SK-N-SH treated with all-trans-retinoic acid at 6 μM for 48 hours (cell line): Measurements from ENCODE around the gene KIF1A.

ENCODE experiments used
- ATAC-seq: fragments of 200-7000 bp; cut with Tn5 transposase; 3 replicates; pipeline ENCODE4 v1.9.1; 2020; ENCODE audit warnings: mild to moderate bottlenecking, moderate library complexity
- ARNTL ChIP-seq: fragments of 450-650 bp; formaldehyde crosslinking; IDR thresholded peaks from 2 replicates; pipeline ENCODE4 v1.5.0; 2020; ENCODE audit warnings: low read depth, mild to moderate bottlenecking, moderate library complexity, borderline replicate concordance
- BACH2 ChIP-seq: fragments of 250-450 bp; sonication (Bioruptor Pico); IDR thresholded peaks from 2 replicates; pipeline ENCODE4 v1.9.0; 2021; ENCODE audit warnings: mild to moderate bottlenecking, borderline replicate concordance
- CREB5 ChIP-seq: fragments of 250-450 bp; sonication (Bioruptor Pico); IDR thresholded peaks from 2 replicates; pipeline ENCODE4 v1.5.1; 2020; ENCODE audit warnings: low read depth, mild to moderate bottlenecking, moderate library complexity
- CSDC2 ChIP-seq: fragments of 250-450 bp; sonication (Bioruptor Pico); IDR thresholded peaks from 2 replicates; pipeline ENCODE4 v1.5.0; 2020; ENCODE audit warnings: mild to moderate bottlenecking, moderate library complexity
- ESRRG ChIP-seq: fragments of 250-450 bp; sonication (Bioruptor Pico); IDR thresholded peaks from 2 replicates; pipeline ENCODE4 v1.6.1; 2021; ENCODE audit warnings: mild to moderate bottlenecking
- GLIS3 ChIP-seq: fragments of 250-450 bp; sonication (Bioruptor Pico); IDR thresholded peaks from 2 replicates; pipeline ENCODE4 v1.5.0; 2020; ENCODE audit warnings: mild to moderate bottlenecking, moderate library complexity
- ISL1 ChIP-seq: fragments of 250-450 bp; sonication (Bioruptor Pico); IDR thresholded peaks from 2 replicates; pipeline ENCODE4 v2.1.2; 2022; ENCODE audit warnings: mild to moderate bottlenecking, moderate library complexity
- OSR1 ChIP-seq: fragments of 250-450 bp; sonication (Bioruptor Pico); IDR thresholded peaks from 2 replicates; pipeline ENCODE4 v1.8.0; 2022; ENCODE audit warnings: moderate library complexity, mild to moderate bottlenecking, inconsistent platforms
- PATZ1 ChIP-seq: fragments of 250-450 bp; sonication (Bioruptor Pico); IDR thresholded peaks from 2 replicates; pipeline ENCODE4 v1.8.0; 2020; ENCODE audit warnings: mild to moderate bottlenecking, moderate library complexity, borderline replicate concordance
- POU6F1 ChIP-seq: fragments of 250-450 bp; sonication (Bioruptor Pico); IDR thresholded peaks from 2 replicates; pipeline ENCODE4 v1.8.0; 2021; ENCODE audit warnings: low read depth, mild to moderate bottlenecking, moderate library complexity, borderline replicate concordance
- PPARA ChIP-seq: fragments of 250-450 bp; sonication (Bioruptor Pico); IDR thresholded peaks from 2 replicates; pipeline ENCODE4 v1.5.0; 2020; ENCODE audit warnings: mild to moderate bottlenecking, borderline replicate concordance
- RARB ChIP-seq: fragments of 250-450 bp; sonication (Bioruptor Pico); IDR thresholded peaks from 2 replicates; pipeline ENCODE4 v1.8.0; 2021; ENCODE audit warnings: mild to moderate bottlenecking, moderate library complexity
- TCF4 ChIP-seq: fragments of 250-450 bp; sonication (Bioruptor Pico); IDR thresholded peaks from 2 replicates; pipeline ENCODE4 v1.8.0; 2021; ENCODE audit warnings: mild to moderate bottlenecking, moderate library complexity, borderline replicate concordance
- TOX ChIP-seq: fragments of 250-450 bp; sonication (Bioruptor Pico); IDR thresholded peaks from 2 replicates; pipeline ENCODE4 v1.8.0; 2021; ENCODE audit warnings: mild to moderate bottlenecking, moderate library complexity, borderline replicate concordance
- ZC3H10 ChIP-seq: fragments of 250-450 bp; sonication (Bioruptor Pico); IDR thresholded peaks from 2 replicates; pipeline ENCODE4 v1.5.1; 2021; ENCODE audit warnings: mild to moderate bottlenecking, moderate library complexity
- ZFP3 ChIP-seq: fragments of 250-450 bp; sonication (Bioruptor Pico); IDR thresholded peaks from 2 replicates; pipeline ENCODE4 v1.5.0; 2020; ENCODE audit warnings: mild to moderate bottlenecking, moderate library complexity
- ZFP30 ChIP-seq: fragments of 450-650 bp; formaldehyde crosslinking; IDR thresholded peaks from 2 replicates; pipeline ENCODE4 v1.5.0; 2022; ENCODE audit warnings: mild to moderate bottlenecking, moderate library complexity
- ZNF565 ChIP-seq: fragments of 450-650 bp; formaldehyde crosslinking; conservative IDR thresholded peaks from 2 replicates; pipeline ENCODE4 v1.5.0; 2020; ENCODE audit warnings: low read depth, mild to moderate bottlenecking, moderate library complexity
- ZNF70 ChIP-seq: fragments of 450-650 bp; formaldehyde crosslinking; IDR thresholded peaks from 2 replicates; pipeline ENCODE4 v1.5.0; 2020; ENCODE audit warnings: mild to moderate bottlenecking, moderate library complexity
- ZNF8 ChIP-seq: fragments of 450-650 bp; formaldehyde crosslinking; IDR thresholded peaks from 2 replicates; pipeline ENCODE4 v1.5.0; 2020; ENCODE audit warnings: mild to moderate bottlenecking, moderate library complexity
- TF ChIP-seq, protein P1 (sequence below): fragments of 250-450 bp; sonication (Bioruptor Pico); IDR thresholded peaks from 2 replicates; pipeline ENCODE4 v1.5.1; 2021; ENCODE audit warnings: mild to moderate bottlenecking, moderate library complexity

The KIF1A gene

DNA sequence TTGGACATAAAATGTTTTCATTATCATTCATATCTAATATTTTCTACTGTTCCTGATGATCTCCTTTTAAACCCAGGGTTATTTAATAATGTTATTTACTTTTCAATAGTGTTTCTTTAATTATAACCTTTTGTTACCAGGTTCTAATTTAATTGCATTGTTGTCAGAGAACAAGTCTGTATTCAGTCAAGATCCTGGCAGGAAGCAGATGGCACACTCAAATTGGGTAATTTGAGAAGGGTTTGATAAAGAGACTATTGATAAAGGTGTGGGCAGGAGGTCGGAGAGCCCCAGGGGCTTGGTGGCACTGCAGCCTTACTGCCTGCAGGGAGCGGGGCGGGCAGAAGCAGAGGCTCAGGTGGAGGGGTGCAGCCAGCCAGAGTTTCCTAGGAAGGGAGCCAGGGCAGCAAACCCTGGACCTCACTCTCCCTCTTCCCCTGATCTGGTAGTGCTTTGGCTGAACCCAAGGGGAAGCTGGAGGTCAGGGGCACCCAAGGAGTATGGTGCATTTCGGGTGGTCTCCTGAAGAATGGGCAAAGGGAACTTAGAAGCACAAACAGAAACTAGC is 2.3 kb upstream of the KIF1A start:
- no peak for ATAC-seq
- TF ChIP-seq, protein P1, sequence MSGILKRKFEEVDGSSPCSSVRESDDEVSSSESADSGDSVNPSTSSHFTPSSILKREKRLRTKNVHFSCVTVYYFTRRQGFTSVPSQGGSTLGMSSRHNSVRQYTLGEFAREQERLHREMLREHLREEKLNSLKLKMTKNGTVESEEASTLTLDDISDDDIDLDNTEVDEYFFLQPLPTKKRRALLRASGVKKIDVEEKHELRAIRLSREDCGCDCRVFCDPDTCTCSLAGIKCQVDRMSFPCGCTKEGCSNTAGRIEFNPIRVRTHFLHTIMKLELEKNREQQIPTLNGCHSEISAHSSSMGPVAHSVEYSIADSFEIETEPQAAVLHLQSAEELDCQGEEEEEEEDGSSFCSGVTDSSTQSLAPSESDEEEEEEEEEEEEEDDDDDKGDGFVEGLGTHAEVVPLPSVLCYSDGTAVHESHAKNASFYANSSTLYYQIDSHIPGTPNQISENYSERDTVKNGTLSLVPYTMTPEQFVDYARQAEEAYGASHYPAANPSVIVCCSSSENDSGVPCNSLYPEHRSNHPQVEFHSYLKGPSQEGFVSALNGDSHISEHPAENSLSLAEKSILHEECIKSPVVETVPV (CRISPR knock-in tag): no peak
- TF ChIP-seq TCF4 (CRISPR knock-in tag): peak; percentile 68; the same call in 1 of the 2 replicates

DNA sequence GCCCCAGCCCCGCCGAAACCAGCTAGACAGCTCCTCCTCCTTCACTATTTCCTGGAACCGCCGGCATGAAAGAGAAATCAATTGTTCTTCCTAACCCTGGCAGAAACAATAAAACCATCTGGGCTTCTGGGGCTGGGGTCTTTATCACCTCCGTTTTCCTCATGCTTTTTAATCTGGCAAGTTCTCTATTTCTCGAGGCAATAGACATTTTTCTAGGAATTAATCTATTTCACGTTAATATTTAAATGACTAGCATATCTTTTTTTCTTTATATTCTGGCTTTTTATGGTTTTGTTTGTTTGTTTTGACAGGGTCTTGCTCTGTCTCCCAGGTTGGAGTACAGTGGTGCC is 1.4 kb upstream of the KIF1A start:
- no peak for ATAC-seq
- TF ChIP-seq ZFP3 (CRISPR knock-in tag) (no peak), CREB5 (CRISPR knock-in tag) (no peak), RARB (CRISPR knock-in tag) (no peak), ARNTL (no peak), CSDC2 (CRISPR knock-in tag) (no peak)

DNA sequence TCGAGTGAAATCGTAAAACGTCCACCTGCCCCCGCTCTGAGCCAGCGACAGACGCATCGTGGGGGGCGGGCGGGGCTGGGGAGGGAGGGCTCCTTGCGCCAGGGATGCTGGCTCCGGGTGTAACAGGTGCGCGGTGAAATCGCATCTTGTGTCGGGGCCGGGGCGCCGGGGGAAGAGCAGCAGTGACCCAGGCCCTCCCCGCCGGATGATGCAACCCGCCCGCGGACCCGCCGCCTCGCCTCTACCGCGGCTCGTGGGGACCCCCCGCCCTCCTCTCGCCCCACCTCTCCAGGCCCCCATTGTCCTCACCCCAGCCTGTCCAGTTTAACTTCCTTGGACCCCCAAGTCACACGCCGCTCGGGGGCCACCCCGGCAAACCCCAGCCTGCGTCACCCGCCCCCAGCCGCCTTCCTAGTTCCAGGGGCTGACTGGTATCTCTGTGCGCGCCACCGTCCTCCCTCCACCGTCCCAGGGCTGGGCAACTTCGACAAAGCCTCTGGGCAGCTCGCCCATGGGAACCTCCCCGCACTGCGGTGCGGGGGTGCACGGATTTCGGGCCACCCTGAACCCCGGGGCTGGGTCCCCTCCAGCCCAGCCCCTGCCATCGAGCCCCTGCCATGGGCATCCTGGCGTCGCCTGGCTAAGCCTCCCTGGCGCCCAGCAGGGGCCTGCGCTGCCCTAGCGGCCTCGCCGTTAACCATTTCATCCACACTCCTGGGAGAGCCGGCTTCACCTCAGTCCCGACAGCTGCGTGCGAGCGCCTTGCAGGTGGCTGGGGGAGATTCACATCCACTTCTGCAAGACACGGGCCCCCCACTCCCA is 799 bp upstream of the KIF1A start:
- TF ChIP-seq PATZ1 (CRISPR knock-in tag) (no peak), CSDC2 (CRISPR knock-in tag) (no peak), ZFP30 (CRISPR knock-in tag) (no peak)
- peak; percentile 57 for ATAC-seq

DNA sequence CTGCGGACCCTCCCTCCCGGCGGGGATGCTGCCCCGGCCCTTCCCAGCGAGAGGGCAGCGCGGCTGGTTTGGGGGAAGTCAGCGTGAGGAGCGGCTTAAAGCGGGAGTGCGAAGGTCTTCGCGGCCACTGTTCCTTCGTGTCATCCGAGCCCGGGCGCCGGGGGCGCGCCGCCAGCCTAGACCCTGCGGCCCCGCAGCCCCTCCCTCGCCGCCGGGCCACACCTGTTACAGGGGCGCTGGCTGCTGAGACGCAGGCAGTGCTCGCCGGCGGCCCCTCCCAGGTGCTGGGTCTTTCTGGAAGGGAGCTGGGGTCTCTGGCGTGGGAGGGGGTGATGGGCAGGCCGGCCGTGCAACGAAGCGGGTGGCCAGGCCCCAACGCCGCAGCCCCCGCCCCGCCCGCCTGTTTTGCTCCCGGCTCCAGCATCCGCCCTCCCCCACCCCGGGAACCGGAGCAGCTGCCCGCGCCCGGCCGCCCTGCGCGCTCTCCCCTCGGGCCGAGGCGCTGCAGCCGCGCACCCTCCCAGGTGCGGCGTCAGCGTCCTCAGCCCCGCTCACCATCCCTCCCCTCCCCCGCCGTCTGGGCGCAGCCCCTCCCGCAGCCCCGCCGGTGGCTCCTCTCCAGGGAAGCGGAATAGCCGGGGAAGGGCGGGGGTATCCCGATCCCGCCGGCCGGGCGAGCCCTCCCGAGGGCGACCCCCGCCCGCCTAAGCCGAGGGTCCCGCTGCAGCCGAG is 727 bp downstream of the KIF1A start:
- TF ChIP-seq POU6F1 (CRISPR knock-in tag) (no peak), RARB (CRISPR knock-in tag) (no peak), ZFP3 (CRISPR knock-in tag) (no peak), BACH2 (CRISPR knock-in tag) (no peak), ESRRG (no peak), TOX (CRISPR knock-in tag) (no peak), ISL1 (CRISPR knock-in tag) (no peak), ZC3H10 (no peak), PPARA (CRISPR knock-in tag) (no peak), CREB5 (CRISPR knock-in tag) (no peak), ZFP30 (CRISPR knock-in tag) (no peak), OSR1 (no peak), GLIS3 (no peak), ZNF70 (CRISPR knock-in tag) (no peak), ARNTL (no peak), ZNF8 (CRISPR knock-in tag) (no peak), PATZ1 (CRISPR knock-in tag) (no peak), ZNF565 (CRISPR knock-in tag) (no peak), TCF4 (CRISPR knock-in tag) (no peak)
- TF ChIP-seq, protein P1 (CRISPR knock-in tag): no peak
- TF ChIP-seq, all 23 proteins: peak for 0
- ATAC-seq: peak; percentile 26; the same call in 1 of the 3 replicates
